ENCODE results near the gene BACE2.

DNA sequence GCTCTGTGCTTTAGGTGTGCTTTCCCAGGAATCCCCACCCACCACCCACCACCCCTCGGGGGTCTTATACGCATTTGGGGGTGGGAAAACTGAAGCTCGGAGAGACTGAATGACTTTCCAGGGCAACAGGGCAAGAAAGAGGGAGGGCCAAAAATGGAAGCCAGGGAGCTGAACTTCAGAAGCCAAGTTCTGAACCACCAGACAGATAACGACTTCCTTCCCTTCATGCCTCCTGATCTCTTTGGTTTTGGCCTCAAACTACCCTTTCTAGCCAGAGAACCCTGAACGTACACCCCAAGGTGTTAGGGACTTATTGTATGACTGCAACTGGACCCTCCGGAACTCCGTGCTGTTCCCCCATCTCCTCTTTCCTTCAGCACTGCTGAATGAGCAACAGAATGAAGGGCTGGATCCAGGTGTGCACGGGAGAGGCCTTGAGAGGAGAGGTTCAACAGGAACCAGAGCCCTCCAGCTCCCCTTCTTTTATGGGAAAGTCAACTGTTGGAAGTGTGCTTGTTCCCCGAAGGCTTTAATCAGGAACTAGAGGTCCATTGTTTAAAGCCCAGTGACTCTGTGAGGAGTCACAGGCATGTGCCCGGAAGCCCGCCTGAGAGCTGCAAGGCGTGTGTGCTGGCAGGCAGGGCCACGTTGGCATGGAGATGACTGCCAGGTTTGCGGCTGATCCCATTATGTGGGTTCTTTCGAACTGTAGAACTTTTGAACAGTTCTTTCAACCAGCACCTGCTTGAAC lies 3.1 kb downstream of the BACE2 start:
- TF ChIP-seq, protein P1, sequence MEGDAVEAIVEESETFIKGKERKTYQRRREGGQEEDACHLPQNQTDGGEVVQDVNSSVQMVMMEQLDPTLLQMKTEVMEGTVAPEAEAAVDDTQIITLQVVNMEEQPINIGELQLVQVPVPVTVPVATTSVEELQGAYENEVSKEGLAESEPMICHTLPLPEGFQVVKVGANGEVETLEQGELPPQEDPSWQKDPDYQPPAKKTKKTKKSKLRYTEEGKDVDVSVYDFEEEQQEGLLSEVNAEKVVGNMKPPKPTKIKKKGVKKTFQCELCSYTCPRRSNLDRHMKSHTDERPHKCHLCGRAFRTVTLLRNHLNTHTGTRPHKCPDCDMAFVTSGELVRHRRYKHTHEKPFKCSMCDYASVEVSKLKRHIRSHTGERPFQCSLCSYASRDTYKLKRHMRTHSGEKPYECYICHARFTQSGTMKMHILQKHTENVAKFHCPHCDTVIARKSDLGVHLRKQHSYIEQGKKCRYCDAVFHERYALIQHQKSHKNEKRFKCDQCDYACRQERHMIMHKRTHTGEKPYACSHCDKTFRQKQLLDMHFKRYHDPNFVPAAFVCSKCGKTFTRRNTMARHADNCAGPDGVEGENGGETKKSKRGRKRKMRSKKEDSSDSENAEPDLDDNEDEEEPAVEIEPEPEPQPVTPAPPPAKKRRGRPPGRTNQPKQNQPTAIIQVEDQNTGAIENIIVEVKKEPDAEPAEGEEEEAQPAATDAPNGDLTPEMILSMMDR (conservative IDR thresholded peaks at IDR 0.05; ENCODE audit: low read depth, low read length), result no peak
- TF ChIP-seq RAD21 (IDR thresholded peaks at IDR 0.05; ENCODE audit: low read length), result no peak

All from IMR-90 (cell line).